ENCODE results near the gene TMEM109. TPM values are rescaled to one million over a fixed set of nuclear protein-coding genes. Genes with fewer than 3 reads are reported as not detected.

The TMEM109 gene, protein sequence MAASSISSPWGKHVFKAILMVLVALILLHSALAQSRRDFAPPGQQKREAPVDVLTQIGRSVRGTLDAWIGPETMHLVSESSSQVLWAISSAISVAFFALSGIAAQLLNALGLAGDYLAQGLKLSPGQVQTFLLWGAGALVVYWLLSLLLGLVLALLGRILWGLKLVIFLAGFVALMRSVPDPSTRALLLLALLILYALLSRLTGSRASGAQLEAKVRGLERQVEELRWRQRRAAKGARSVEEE
- total RNA-seq, result 70.9 and 95.5 TPM in 2 replicates

DNA sequence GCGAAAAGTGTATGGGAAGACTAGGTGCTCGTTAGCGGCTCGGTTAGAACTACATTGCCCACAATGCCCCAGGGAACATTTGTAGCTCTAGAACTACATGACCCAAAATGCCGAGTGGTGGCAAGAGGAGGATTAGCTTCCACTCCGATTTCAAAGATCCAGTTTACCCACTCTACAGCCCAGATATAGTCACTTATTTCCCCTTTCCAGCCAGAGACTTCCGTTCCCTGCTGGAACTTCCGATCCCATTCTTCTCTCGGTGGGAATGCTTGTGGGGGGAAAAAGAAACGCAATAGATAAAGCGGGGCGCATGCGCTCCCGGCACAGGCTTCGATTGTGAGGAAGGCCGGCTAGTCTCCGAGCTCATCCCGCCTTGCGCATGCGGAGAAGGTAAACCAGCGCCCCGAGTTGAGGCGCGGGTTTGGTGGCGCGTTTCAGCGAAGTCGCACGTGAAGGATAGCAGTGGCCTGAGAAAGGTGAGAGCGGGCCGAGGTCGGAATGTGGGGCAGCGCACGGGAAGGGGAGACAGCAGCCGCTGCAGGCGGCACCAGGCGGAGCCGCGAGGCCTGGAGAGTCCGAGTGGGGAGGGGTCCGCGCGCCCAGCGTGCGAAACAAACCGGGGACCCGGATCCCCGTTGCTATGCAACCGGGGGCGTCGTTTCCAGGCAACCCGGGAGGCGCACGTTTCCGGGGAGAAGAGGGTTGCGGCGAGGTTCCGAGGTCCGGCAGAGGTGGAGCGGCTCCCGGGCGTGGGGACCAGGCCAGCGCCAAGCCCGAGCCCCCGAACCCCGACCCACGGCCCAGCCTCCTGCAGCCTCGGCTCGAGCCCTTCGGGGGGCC lies at the start of gene TMEM109:
TSS of gene TMEM109 (plus strand) at position 366 of the 840 bp plus-strand sequence. CDS start 5,536 bp downstream, outside the sequence.
- peak; percentile 90 for DNase-seq (ENCODE audit: low read depth, low spot score)

DNA sequence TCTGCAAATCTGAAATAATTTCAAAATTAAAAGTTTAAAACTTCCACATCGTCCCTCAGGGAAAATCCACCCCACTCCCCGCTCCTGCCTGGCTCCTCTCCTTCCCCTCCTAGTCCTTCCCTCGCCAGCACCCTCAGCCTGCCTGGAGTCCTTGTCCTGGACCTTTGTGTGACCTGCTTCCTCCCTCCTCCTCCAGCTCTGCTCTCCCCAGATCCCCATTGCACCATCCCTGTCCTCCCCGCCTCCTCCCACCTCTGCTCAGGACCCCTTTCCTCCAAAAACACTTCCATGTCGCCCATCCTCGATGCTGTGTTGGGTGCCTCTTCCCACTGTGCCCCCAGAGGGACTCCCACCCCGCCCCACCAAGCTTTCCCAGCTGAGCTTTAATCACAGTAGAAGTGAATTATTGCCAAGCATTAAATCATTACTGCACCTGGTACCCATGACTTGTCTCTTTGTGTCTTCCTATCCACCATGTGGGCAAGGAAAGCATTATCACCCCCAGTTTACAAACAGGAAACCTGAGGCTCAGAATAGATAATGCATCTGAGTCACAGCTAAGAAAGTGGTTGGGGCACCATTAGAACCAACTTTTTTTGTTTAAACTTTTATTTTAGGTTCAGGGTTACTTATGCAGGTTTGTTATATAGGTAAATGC lies 49.0 kb upstream of the TMEM109 start:
- DNase-seq (ENCODE audit: low read depth, low spot score), result no peak

DNA sequence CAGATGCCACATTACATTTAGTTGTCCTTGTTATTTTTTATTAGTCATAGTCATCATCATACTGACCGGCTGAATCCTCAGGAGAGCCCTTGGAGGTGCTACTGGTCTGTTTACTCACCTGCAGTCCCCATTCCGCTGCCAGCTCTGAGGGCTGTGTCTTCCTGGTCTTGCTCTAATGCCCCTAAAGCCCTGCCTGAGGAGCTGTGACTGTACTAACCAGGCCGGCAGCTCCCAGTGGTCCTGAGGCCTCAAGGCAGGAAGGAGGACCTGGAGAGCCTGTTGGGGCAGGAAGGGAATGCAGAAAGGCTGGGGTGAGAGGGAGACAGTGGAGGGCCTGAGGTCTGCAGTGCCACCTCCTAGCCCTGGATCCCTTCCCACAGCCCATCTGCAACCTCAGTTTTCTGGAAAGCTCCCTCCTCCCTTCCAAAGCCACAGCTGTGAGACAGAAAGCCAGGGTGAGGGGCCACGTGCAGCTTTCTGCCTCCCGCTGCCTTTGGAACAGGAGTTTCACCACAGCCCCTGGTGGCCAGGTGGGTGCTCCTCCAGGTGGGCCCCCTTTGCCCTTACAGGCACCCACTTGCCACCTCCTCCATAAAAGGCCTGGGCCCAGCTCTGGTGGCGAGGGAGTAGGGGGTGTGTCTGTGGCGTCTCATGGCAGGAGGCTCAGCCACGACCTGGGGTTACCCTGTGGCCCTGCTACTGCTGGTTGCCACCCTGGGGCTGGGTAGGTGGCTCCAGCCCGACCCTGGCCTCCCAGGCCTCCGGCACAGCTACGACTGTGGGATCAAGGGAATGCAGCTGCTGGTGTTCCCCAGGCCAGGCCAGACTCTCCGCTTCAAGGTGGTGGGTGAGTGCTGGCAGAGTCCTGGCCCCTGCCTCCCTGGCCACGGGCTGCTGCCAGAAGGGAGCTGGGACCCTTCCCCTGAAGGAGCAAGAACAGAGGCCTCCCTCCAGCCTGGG lies 46.8 kb upstream of the TMEM109 start, which contains the start of gene ZP1:
TSS of gene ZP1 (plus strand) at position 632 of the 960 bp plus-strand sequence. CDS start at position 652, 20 bp downstream.
- DNase-seq (ENCODE audit: low read depth, low spot score), result no peak

DNA sequence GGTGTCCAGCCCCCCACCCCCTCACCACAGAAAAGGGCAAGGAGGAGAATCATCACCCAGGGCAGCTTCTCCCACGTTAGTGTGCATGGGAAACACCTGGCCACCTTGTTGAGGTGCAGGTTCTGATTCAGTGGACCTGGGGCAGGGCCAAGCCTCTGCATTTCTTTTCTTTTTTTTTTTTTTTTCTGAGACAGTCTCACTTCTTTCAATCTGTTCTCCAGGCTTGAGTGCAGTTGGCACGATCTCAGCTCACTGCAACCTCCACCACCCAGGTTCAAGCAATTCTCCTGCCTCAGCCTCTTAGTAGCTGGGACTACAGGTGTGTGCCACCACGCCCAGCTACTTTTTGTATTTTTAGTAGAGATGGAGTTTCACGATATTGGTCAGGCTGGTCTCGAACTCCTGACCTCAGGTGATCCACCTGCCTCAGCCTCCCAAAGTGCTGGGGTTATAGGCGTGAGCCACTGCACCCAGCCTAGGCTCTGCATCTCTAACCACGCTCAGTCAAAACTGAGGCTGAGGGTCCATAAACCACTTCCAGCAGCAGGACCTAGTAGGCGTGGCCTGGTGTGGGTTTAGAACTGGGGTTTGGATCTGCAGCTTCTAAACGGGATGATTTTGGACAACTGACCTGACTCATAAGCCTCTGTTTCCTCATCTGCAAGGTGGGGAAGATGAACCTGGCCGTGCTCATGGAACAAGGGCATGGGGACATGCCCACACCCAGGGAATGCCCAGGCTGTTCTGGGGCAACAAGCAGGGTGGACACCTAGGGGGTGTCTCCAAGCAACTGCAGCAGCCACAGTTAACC lies 45.9 kb upstream of the TMEM109 start:
- no peak for DNase-seq (ENCODE audit: low read depth, low spot score)

DNA sequence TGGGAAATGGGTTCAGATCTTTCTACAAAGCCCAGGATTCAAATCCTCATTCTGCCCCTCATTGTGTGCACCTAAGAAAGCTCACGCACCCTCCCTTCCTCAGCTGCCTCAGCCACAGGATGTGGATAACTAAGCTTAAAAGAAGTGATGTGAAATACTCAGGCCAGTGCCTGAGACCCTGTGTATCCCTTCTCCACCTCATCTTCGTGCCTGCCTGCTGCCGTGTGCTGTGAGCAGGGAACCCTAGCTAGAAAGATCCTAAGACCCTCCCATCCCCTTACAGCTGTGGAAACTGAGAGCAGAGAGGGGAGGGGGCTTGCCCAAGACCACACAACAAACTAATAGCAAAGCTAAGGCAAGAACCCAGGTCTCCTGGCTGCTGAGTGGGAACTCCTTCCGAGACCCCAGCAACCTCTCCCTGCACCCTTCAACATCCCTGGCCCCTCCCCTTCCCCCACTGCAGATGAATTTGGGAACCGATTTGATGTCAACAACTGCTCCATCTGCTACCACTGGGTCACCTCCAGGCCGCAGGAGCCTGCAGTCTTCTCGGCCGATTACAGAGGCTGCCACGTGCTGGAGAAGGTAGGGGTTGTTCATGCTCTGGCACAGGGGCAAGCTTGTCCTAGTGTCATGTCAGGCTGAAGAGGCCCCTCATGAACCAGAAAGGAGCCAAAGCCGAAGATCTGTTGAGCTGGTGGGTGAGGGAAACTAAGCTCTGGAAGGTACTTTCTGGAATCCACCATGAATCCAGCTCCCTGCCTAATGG lies 45.1 kb upstream of the TMEM109 start:
- no peak for DNase-seq (ENCODE audit: low read depth, low spot score)

DNA sequence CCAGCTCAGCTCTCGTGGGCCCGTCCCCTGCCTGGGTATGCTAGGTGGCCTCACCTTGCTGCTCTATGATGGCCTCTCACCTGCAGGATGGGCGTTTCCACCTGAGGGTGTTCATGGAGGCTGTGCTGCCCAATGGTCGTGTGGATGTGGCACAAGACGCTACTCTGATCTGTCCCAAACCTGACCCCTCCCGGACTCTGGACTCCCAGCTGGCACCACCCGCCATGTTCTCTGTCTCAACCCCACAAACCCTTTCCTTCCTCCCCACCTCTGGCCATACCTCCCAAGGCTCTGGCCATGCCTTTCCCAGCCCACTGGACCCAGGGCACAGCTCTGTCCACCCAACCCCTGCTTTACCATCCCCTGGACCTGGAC lies 44.5 kb upstream of the TMEM109 start:
- DNase-seq (ENCODE audit: low read depth, low spot score), result no peak

DNA sequence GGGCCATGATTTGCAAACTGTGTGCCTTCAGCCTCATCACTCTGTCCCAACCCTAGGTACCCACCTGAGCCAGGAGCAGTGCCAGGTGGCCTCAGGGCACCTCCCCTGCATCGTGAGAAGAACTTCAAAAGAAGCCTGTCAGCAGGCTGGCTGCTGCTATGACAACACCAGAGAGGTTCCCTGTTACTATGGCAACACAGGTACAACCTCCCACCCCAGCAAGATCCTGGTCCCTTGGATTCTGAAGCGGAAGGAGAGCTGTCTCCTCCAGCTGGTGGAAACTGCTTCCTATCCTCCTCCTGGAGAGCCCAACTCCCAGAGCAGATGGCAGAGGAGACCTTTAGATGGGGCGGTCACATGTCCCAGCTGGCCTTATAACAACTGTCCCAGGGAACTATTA lies 43.7 kb upstream of the TMEM109 start:
- no peak for DNase-seq (ENCODE audit: low read depth, low spot score)

DNA sequence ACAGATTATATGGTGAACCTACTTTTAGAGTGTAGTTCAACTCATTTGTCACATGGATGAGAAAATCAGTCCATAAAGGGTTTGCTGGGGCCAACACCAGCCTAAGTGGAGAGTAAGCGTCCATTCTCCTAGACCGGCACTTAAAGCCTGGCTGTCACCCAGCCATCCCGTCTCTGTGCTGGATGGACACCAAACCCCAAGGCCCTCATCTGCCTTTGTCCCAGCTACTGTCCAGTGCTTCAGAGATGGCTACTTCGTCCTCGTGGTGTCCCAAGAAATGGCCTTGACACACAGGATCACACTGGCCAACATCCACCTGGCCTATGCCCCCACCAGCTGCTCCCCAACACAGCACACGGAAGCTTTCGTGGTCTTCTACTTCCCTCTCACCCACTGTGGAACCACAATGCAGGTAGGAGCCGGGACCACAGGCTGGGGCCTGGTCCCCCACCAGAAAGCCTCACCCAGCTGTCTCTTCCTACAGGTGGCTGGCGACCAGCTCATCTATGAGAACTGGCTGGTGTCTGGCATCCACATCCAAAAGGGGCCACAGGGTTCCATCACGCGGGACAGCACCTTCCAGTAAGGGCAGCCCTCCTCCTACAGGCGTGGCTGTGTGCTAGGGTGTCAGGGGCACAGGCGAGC lies 43.1 kb upstream of the TMEM109 start:
- no peak for DNase-seq (ENCODE audit: low read depth, low spot score)

DNA sequence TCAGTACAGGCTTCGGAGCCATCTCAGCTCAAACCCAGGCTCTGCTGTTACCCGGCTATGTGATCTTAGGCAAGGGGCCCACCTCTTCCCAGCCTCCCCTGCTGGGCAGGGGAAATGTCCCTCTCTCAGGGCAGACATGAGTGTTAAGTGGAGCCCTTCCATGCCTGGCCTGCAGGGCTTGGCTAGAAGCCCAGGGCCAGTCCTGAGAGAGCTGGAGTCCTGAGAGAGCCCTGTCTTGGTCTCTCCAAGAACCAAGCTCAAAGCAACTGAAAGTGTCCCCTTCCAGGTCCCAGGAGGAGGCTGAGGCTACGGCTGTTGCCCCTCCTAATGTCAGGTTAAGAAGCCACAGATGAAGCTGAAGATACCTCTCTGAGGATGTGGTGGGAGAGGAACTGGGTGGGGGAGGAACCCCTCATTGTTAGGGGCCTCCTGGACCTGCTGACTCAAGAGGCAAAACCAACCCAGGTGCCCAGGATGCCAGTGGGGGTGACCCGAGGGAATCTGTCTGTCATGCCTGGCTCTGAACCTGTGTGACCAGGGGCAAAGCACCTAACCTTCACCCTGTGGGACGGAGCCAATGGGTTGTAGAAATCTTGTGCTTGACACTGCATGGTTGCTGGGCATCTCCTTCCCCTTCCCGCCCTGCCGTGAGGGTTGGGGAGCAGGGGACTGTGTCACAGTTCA lies 42.4 kb upstream of the TMEM109 start:
- no peak for DNase-seq (ENCODE audit: low read depth, low spot score)

DNA sequence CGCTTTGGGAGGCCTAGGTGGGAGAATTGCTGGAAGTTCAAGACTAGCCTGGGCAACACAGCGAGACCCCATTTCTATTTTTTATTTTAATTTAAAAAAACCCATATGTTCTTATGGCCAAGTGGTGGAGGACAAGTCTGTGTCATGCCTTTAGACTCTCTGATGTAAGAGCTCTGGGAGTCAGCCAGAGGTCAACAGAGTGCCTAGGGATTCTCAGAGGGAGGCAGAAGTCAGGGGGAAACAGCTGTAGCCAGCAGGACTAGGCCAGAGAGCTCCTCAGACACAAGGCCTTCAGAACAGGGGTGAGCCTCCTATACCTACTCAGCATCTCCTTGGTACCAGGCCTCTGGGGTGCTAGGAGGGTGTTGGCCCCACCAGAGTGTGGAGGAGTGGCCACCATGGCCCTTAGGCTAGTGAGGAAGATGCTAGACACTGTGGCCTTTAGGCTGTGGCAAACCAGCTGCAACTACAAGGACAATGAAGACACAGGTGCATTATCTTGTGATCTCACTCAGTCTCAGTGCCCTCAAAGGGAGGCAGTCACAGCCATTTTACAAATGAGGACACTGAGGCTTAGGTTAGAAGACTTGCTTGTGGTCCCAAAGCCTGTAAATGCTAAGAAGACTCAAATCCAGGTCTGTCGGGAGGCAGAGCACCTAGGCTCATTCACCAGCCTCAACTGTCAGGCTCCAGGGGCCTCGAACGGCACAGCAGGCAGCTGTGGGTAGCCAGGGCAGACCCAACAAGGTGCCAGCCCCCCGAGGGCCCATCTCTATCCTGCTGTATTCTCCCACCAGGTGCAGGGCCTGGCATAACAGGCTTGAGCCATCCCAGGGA lies 41.6 kb upstream of the TMEM109 start:
- no peak for DNase-seq (ENCODE audit: low read depth, low spot score)

DNA sequence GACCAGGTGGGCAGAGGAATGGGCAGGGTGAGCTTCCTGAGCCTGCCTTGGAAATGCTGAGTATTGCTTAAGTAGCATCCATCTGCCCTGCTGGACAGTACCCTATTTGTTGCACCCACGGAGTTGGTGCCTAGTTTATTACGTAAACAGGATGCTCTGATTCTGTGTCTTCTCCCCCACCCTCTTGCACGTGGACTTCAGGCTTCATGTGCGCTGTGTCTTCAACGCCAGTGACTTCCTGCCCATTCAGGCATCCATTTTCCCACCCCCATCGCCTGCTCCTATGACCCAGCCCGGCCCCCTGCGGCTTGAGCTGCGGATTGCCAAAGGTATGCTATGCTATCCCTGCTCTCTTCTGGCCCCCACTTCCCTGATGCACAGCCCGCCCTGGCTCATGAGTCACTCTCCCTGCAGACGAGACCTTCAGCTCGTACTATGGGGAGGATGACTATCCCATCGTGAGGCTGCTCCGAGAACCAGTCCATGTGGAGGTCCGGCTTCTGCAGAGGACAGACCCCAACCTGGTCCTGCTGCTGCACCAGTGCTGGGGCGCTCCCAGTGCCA lies 40.9 kb upstream of the TMEM109 start:
- no peak for DNase-seq (ENCODE audit: low read depth, low spot score)

DNA sequence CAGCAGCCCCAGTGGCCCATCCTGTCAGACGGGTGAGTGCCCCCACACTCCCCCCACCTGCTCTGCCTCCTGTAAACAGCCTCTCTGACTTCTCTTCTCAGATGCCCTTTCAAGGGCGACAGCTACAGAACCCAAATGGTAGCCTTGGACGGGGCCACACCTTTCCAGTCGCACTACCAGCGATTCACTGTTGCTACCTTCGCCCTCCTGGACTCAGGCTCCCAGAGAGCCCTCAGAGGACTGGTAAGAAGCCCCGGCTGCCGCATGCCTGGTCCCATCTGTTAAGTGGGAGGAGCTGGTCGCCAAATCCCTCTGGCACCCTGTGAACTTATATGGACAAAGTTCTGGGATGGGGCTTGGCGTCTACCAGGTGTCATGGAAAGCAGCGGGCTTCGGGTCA lies 40.4 kb upstream of the TMEM109 start:
- no peak for DNase-seq (ENCODE audit: low read depth, low spot score)

DNA sequence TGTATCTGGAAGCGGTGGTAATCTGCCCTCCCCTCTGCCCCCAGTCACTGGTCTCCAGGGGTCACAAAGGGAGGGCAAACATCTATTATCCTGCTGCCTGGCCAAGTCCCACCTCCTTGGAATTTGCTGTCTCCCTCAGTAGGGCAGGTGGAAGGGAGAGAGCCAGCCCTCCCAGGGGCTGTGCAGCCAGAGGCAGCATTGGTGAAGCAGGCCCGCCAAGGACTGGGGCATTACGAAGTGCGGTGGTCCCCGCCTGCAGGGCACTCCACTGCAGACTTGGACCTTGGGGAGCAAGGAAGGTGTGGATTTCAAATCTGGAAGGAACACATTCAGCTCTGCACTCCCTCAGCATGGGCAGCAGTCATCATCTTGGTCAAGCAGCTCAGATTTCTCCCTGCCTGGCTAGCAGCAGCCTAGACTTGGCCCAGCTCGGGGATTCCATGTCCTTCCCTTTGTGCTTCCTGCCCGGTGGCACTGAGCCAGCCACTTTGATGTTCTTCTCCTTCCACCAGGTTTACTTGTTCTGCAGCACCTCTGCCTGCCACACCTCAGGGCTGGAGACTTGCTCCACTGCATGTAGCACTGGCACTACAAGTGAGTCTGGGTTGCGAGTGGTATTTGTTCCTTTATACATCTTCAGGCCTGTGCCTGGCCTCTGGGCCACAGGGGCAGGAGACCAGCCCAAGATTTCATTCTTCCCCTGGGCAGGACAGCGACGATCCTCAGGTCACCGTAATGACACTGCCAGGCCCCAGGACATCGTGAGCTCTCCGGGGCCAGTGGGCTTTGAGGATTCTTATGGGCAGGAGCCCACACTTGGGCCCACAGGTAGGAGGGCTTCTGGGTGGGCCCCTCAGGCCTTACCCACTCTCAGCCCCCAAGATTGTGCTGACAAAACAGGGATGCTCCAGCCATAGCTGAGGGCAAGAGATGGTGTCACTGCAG lies 39.3 kb upstream of the TMEM109 start:
- no peak for DNase-seq (ENCODE audit: low read depth, low spot score)

DNA sequence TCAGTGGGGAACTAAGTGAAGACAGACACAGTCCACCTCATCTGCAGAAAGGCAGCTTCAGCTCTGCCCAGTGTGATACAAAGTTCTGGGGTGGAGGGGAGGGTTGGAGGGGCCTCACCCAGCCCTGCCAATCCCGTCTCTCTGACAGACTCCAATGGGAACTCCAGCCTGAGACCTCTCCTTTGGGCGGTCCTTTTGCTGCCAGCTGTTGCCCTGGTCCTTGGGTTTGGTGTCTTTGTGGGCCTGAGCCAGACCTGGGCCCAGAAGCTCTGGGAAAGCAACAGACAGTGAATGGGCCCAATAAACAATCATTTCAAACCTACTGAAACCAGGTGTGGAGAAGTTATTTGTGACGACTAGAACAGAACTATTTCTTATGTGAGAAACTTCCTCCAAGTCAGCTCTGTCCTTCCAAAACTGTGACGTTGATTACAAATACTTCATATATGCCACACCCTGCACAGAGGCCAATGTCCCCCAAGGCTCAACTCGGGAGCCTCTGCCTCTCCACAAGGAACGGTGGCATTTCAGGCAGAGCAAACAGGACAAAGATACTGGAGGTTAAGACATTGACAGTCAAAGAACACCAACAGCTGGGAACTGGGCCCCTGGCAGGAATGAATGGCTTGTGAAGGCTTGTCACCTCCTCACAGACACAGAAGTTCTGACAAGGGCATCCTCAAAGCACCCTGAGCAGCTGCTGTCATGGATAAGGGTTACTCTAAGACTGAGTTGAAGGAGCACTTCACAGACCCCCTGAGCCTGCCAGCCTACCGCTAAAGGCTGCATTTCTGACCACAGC lies 38.4 kb upstream of the TMEM109 start:
- no peak for DNase-seq (ENCODE audit: low read depth, low spot score)

DNA sequence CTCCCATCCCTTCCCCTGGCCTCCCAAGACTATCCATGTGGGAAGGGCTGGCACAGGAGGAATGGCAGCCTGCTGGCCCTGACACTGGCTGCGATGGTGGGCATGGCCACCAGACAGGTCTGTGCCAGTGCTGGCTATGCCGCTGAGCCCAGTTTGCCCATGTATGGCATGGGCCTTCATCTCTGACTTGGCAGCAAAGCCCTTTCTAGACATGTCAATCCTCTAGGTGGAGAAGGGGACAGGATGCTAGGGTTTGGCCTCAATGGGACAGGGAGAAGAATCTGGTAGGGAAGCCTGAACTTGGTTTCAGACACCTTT lies 37.8 kb upstream of the TMEM109 start:
- DNase-seq (ENCODE audit: low read depth, low spot score), result no peak
